Smooth muscle cell of the umbilical artery (primary cell): ENCODE data around the gene LRRC4B. TPM values are rescaled to one million over a fixed set of nuclear protein-coding genes. Genes with fewer than 3 reads are reported as not detected.

ENCODE experiments used
- total RNA-seq: library from RNA; depleted of rRNA; stranded (reverse); fragments of >200 nt; gene quantifications from 2 replicates; pipeline ENCODE4 v1.2.3, GENCODE V29; 2014

The LRRC4B gene
- total RNA-seq = 0.18 and 0.30 TPM in 2 replicates

GRCh38 chr19:50567882-50568727 is at the start of gene LRRC4B:
LRRC4B (minus strand) TSS chr19:50568435; CDS start chr19:50548838, 19,597 bp downstream.

GRCh38 chr19:50513746-50514345 is 54.4 kb downstream of the LRRC4B start, which contains the start of gene ASPDH:
ASPDH (minus strand) TSS chr19:50513913; CDS start chr19:50513823, 90 bp downstream.

GRCh38 chr19:50511069-50511822 is 57.0 kb downstream of the LRRC4B start, which contains the start of gene JOSD2:
JOSD2 (minus strand) TSS chr19:50511191; CDS start chr19:50510431, 760 bp downstream.

GRCh38 chr19:50476224-50476906 is 91.9 kb downstream of the LRRC4B start, which contains the start of the genes EMC10 and GARIN5A:
EMC10 (plus strand) TSS chr19:50476507; CDS start chr19:50476545, 38 bp downstream.
GARIN5A (minus strand) TSS chr19:50476848; CDS start chr19:50476388, 460 bp downstream.

Other genes with a start within 250 kb of the LRRC4B start
- gene KCNC3, start 239.1 kb downstream of the LRRC4B start, total RNA-seq = under 0.01 and 0.14 TPM in 2 replicates
- 0.30 and 0.32 TPM in 2 replicates for gene NAPSA, start 202.8 kb downstream of the LRRC4B start, total RNA-seq
- gene NR1H2, start 192.0 kb downstream of the LRRC4B start, total RNA-seq = 66.2 and 79.9 TPM in 2 replicates
- gene POLD1, start 184.1 kb downstream of the LRRC4B start, total RNA-seq = 13.7 and 30.5 TPM in 2 replicates
- not detected in 2 replicates for gene SPIB, start 149.5 kb downstream of the LRRC4B start, total RNA-seq
- not detected in 2 replicates for gene MYBPC2, start 135.5 kb downstream of the LRRC4B start, total RNA-seq
- gene EMC10, start 91.9 kb downstream of the LRRC4B start, total RNA-seq = 76.0 and 78.1 TPM in 2 replicates
- gene GARIN5A, start 91.6 kb downstream of the LRRC4B start, total RNA-seq = 0.30 TPM in 1 of 2 replicates, not detected in the other
- 18.6 and 27.0 TPM in 2 replicates for gene JOSD2, start 57.2 kb downstream of the LRRC4B start, total RNA-seq
- gene ASPDH, start 54.5 kb downstream of the LRRC4B start, total RNA-seq = not detected in 2 replicates
- gene SYT3, start 71.4 kb upstream of the LRRC4B start, total RNA-seq = 0.14 and 0.59 TPM in 2 replicates
- gene C19orf81, start 81.0 kb upstream of the LRRC4B start, total RNA-seq = not detected in 2 replicates
- gene SHANK1, start 151.4 kb upstream of the LRRC4B start, total RNA-seq = 6.8 and 11.0 TPM in 2 replicates
- gene CLEC11A, start 154.9 kb upstream of the LRRC4B start, total RNA-seq = 56.1 and 68.0 TPM in 2 replicates
- not detected in 2 replicates for gene GPR32, start 202.0 kb upstream of the LRRC4B start, total RNA-seq
- gene ACP4, start 222.0 kb upstream of the LRRC4B start, total RNA-seq = not detected in 2 replicates